Fibroblast of lung (primary cell): ENCODE data around the gene APRT. TPM values are rescaled to one million over a fixed set of nuclear protein-coding genes. Genes with fewer than 3 reads are reported as not detected.

ENCODE experiments used
- DNase-seq, 2 donors: peaks; one replicate each; pipeline versions ENCODE4 v3.0.0 to v3.0.0-alpha.2; 2010; ENCODE audit warnings: low read depth in 2 of 2
- H2AFZ ChIP-seq: 2 replicates; pipeline ENCODE4 v1.5.1; 2012; ENCODE audit warnings: low read length, control low read depth, inconsistent platforms
- H3K27ac ChIP-seq: 2 replicates; pipeline ENCODE4 v1.5.1; 2011; ENCODE audit warnings: low read length, control low read depth; ENCODE audit not compliant: insufficient read depth
- H3K27me3 ChIP-seq: 2 replicates; pipeline ENCODE4 v1.5.1; 2011; ENCODE audit warnings: mild to moderate bottlenecking, low read length; ENCODE audit not compliant: control insufficient read depth, insufficient read depth
- H3K36me3 ChIP-seq: 2 replicates; pipeline ENCODE4 v1.5.1; 2011; ENCODE audit warnings: low read length; ENCODE audit not compliant: control insufficient read depth, insufficient read depth
- H3K4me1 ChIP-seq: 2 replicates; pipeline ENCODE4 v1.5.1; 2011; ENCODE audit warnings: low read length; ENCODE audit not compliant: control insufficient read depth, insufficient read depth; ENCODE audit errors: extremely low read depth
- H3K4me2 ChIP-seq: 2 replicates; pipeline ENCODE4 v1.5.1; 2011; ENCODE audit warnings: low read length, control low read depth; ENCODE audit not compliant: insufficient read depth; ENCODE audit errors: extremely low read depth
- H3K4me3 ChIP-seq, 4 experiments: fragments of 200-600 bp in 1 of 4; sonication (generic) in 1 of 4; replicated peaks in 1 of 4; 2 replicates each; pipeline ENCODE4 v1.5.1; 2011 to 2016; ENCODE audit warnings: low read length in 4 of 4, low read depth in 3 of 4, mild to moderate bottlenecking in 3 of 4, control low read depth in 2 of 4, inconsistent platforms in 1 of 4, mixed read lengths in 1 of 4; ENCODE audit not compliant: insufficient read depth in 1 of 4; ENCODE audit errors: control extremely low read depth in 1 of 4
- H3K79me2 ChIP-seq: 2 replicates; pipeline ENCODE4 v1.5.1; 2012; ENCODE audit warnings: mild to moderate bottlenecking, low read length, inconsistent platforms; ENCODE audit not compliant: control insufficient read depth, insufficient read depth
- H3K9ac ChIP-seq: 2 replicates; pipeline ENCODE4 v1.5.1; 2011; ENCODE audit warnings: mild to moderate bottlenecking, low read length, control low read depth; ENCODE audit not compliant: insufficient read depth
- H3K9me3 ChIP-seq: 2 replicates; pipeline ENCODE4 v1.5.1; 2012; ENCODE audit warnings: low read depth, low read length; ENCODE audit not compliant: control insufficient read depth, insufficient read depth
- H4K20me1 ChIP-seq: 2 replicates; pipeline ENCODE4 v1.5.1; 2011; ENCODE audit warnings: low read length; ENCODE audit not compliant: control insufficient read depth, insufficient read depth; ENCODE audit errors: extremely low read depth
- EZH2 ChIP-seq: IDR thresholded peaks from 2 replicates; pipeline ENCODE4 v1.5.1; 2012; ENCODE audit warnings: low read length, control low read depth, mild to moderate bottlenecking; ENCODE audit errors: missing control alignments
- polyA plus RNA-seq, 2 donors: library from polyadenylated mRNA; depleted of rRNA in 1 of 2; stranded (reverse) in 1 of 2; unstranded in 1 of 2; fragments of >200 nt; gene quantifications; 2 replicates each; pipeline ENCODE4 v1.2.1, GENCODE V29; 2011 to 2012; ENCODE audit warnings: missing spikeins in 1 of 2
- total RNA-seq: library from RNA; depleted of rRNA; stranded (reverse); fragments of >200 nt; gene quantifications from 2 replicates; pipeline ENCODE4 v1.2.1, GENCODE V29; 2014
- TF ChIP-seq, protein P1 (sequence below), 2 donors: IDR thresholded peaks in 1 of 2; conservative IDR thresholded peaks in 1 of 2; 1 replicate in 1 of 2; 2 replicates in 1 of 2; pipeline ENCODE4 v1.5.1; 2011 to 2012; ENCODE audit warnings: low read length in 2 of 2, control low read depth in 1 of 2, inconsistent platforms in 1 of 2, low read depth in 1 of 2, mild to moderate bottlenecking in 1 of 2

The APRT gene
- total and polyA plus RNA-seq, 2 donors (not counting 1 experiment from before 2014, with no cell fraction given), result 39.2 to 95.6 TPM

DNA sequence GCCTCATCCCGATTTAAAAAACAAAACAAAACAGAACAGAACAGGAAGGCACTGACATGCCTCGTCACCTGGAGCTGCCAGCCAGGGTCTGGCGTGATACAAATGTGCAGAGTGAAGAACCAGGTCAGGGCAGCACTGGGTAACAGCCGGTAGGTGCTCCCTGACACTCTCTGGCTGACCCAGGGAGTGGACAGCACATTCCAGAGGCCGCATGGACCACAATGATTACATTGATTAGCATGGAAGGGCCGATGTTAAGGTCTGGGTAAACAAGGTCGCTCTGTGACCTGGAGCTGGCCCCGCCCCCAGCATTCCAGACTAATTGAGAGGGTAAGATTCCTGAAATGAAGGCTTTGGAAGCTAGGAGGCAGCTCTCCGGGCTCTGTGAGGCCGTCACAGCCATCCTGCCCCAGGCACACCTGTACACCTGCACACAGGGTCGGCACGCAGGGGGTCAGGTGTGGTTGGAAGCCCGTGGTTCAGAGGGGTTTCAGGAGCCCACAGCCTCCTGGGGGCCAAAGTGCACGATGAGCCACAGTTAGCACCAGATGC is 48.1 kb downstream of the APRT start:
- no peak for DNase-seq
- peaks cover 27% of the 10 kb centered on the region for H3K4me1 ChIP-seq
- no peaks in the 10 kb centered on the region for H3K9me3 ChIP-seq
- no peak overlapping the region for H2AFZ ChIP-seq
- H3K4me2 ChIP-seq, result no peak overlapping the region
- no peak overlapping the region for H3K4me3 ChIP-seq
- no peaks in the 10 kb centered on the region for H4K20me1 ChIP-seq
- H3K27me3 ChIP-seq, result no peaks in the 10 kb centered on the region
- H3K36me3 ChIP-seq, result peaks cover 7% of the 10 kb centered on the region
- TF ChIP-seq EZH2, result no peak
- TF ChIP-seq, protein P1, sequence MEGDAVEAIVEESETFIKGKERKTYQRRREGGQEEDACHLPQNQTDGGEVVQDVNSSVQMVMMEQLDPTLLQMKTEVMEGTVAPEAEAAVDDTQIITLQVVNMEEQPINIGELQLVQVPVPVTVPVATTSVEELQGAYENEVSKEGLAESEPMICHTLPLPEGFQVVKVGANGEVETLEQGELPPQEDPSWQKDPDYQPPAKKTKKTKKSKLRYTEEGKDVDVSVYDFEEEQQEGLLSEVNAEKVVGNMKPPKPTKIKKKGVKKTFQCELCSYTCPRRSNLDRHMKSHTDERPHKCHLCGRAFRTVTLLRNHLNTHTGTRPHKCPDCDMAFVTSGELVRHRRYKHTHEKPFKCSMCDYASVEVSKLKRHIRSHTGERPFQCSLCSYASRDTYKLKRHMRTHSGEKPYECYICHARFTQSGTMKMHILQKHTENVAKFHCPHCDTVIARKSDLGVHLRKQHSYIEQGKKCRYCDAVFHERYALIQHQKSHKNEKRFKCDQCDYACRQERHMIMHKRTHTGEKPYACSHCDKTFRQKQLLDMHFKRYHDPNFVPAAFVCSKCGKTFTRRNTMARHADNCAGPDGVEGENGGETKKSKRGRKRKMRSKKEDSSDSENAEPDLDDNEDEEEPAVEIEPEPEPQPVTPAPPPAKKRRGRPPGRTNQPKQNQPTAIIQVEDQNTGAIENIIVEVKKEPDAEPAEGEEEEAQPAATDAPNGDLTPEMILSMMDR (conservative IDR thresholded peaks at IDR 0.05 in 1 of 2, IDR thresholded peaks at IDR 0.05 in 1 of 2; ENCODE audit: low read depth in 1 of 2, low read length in 2 of 2), result no peak
- no peak overlapping the region for H3K9ac ChIP-seq
- H3K27ac ChIP-seq, result no peak overlapping the region
- peaks cover 97% of the 10 kb centered on the region for H3K79me2 ChIP-seq

DNA sequence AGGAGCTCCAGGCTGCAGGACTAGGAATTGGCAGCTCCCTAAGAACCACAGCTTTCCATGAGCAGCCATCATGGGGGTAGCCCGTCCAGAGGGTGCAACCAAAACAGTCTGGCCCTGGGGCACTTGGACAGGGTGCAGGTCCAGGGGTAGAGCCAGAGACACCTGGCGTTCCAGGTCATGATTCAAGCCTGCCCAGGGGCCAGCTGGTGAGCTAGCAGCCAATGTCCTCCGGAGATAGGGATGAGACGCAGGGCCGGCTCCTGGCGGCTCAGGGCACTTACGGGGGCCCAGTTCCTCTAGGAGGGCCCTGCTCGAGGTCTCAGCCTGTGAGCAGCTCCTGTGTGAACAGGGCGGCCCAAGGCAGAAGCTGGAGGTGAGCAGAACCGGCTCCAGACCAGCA is 48.8 kb downstream of the APRT start:
- no peak for DNase-seq
- H3K4me2 ChIP-seq, result no peak overlapping the region
- peaks cover 7% of the 10 kb centered on the region for H3K36me3 ChIP-seq
- no peak for TF ChIP-seq EZH2
- TF ChIP-seq, protein P1 (conservative IDR thresholded peaks at IDR 0.05 in 1 of 2, IDR thresholded peaks at IDR 0.05 in 1 of 2; ENCODE audit: low read depth in 1 of 2, low read length in 2 of 2), result no peak
- H3K9me3 ChIP-seq, result no peaks in the 10 kb centered on the region
- H4K20me1 ChIP-seq, result no peaks in the 10 kb centered on the region
- H3K79me2 ChIP-seq, result peaks cover 97% of the 10 kb centered on the region
- no peak overlapping the region for H2AFZ ChIP-seq
- H3K9ac ChIP-seq, result no peak overlapping the region
- H3K27me3 ChIP-seq, result no peaks in the 10 kb centered on the region
- H3K4me1 ChIP-seq, result peaks cover 22% of the 10 kb centered on the region
- H3K4me3 ChIP-seq, result no peak overlapping the region
- no peak overlapping the region for H3K27ac ChIP-seq

DNA sequence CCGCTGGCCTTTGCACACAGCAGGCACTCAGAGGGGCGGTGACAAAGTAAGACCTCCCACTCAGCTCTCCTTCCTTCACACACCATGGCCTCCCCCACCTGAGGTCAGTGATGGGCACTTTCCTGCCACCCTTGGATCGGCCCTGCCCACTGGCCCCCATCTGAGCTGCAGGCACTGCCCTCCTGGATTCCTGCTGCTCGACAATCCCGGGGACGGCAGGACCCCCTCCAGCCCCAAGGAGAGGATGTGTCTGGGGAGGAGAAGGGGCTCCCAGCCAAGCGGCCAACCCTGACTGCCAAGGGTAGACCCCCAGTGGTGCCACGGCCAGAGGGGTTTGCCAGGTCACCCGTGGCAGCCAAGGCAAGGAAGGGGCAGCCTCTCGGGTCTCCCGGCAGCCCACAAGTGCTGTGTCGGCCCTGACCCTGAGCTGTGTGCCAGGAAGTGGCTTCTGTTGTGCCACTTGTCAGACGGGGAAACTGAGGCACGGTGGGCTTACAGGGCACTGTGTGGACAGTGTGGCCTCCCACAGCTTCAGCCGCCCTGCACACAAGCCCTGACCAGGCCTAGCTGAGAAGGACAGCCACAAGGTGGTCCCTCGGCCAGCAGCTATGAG is 49.4 kb downstream of the APRT start:
- Histone ChIP-seq H3K4me2 (no peak overlapping the region), H2AFZ (no peak overlapping the region), H3K79me2 (peaks cover 97% of the 10 kb centered on the region), H3K36me3 (peaks cover 7% of the 10 kb centered on the region), H3K9ac (no peak overlapping the region), H3K4me3 (no peak overlapping the region), H3K4me1 (peaks cover 16% of the 10 kb centered on the region), H3K27me3 (no peaks in the 10 kb centered on the region), H4K20me1 (no peaks in the 10 kb centered on the region), H3K27ac (no peak overlapping the region), H3K9me3 (no peaks in the 10 kb centered on the region)
- no peak for TF ChIP-seq EZH2
- TF ChIP-seq, protein P1 (conservative IDR thresholded peaks at IDR 0.05 in 1 of 2, IDR thresholded peaks at IDR 0.05 in 1 of 2; ENCODE audit: low read depth in 1 of 2, low read length in 2 of 2), result no peak
- no peak for DNase-seq
